ENCODE results near the gene PPIA. TPM values are rescaled to one million over a fixed set of nuclear protein-coding genes. Genes with fewer than 3 reads are reported as not detected.

PPIA gene
- 1,000 to 10,000 TPM in 1 of 2 donors, 100 to 1,000 TPM in 1; 957 to 1,544 TPM for total RNA-seq

GRCh38 chr7:44796504-44797328 is at the start of gene PPIA:
Gene PPIA (plus strand): TSS chr7:44796681. CDS start chr7:44796725, 44 bp downstream.
- TF ChIP-seq CTCF (IDR thresholded peaks at IDR 0.05), result no peak
- peak; percentile 95 for TF ChIP-seq POLR2AphosphoS5 (IDR thresholded peaks at IDR 0.05)
- peak; percentile 89 for TF ChIP-seq POLR2A (IDR thresholded peaks at IDR 0.05)
- Histone ChIP-seq H3K27ac (peak within 1 kb of the TSS; percentile 100), H3K27me3 (replicated peaks; ENCODE audit: insufficient read depth) (no peaks in the 10 kb centered on the region), H3K9me3 (no peaks in the 10 kb centered on the region), H3K4me3 (peak within 1 kb of the TSS; percentile 91 to 94), H3K4me1 (replicated peaks) (peaks cover 3% of the 10 kb centered on the region), H3K36me3 (no peaks in the 10 kb centered on the region)
- intact Hi-C loops (cut with DNase I), result loop anchor here (1.0 to 2.0 kb wide), 3 partner anchors 48 to 190 kb away; partner anchors contain the start of genes OGDH and ZMIZ2
- WGBS, result under 1% methylated on average over 57 of the region's 99 CpGs
- DNase-seq (ENCODE audit: low spot score), result peak; percentile 98

GRCh38 chr7:44748045-44748947 is 48.2 kb upstream of the PPIA start, which contains the start of gene ZMIZ2:
Gene ZMIZ2 (plus strand): TSS chr7:44748847. CDS start chr7:44756250, 7,403 bp downstream.
- Histone ChIP-seq H3K36me3 (no peaks in the 10 kb centered on the region), H3K27me3 (replicated peaks; ENCODE audit: insufficient read depth) (no peaks in the 10 kb centered on the region), H3K4me1 (replicated peaks) (peaks cover 3% of the 10 kb centered on the region), H3K27ac (peak within 1 kb of the TSS; percentile 94 to 96), H3K4me3 (peak within 1 kb of the TSS; percentile 80 to 91), H3K9me3 (no peaks in the 10 kb centered on the region)
- under 1% methylated on average over 69 of the region's 92 CpGs for WGBS
- intact Hi-C loops (cut with DNase I), result loop anchor here (1.0 to 10.0 kb wide), 3 partner anchors 49 to 143 kb away; partner anchors contain the start of genes H2AZ2 and OGDH
- TF ChIP-seq POLR2AphosphoS5 (IDR thresholded peaks at IDR 0.05) (no peak), CTCF (IDR thresholded peaks at IDR 0.05) (no peak), POLR2A (IDR thresholded peaks at IDR 0.05) (peak; percentile 51)
- DNase-seq (ENCODE audit: low spot score), result peak; percentile 94

- intact Hi-C loops (cut with DNase I), result loop anchor here (1.0 to 10.0 kb wide), 3 partner anchors 48 to 144 kb away; partner anchors contain the start of genes H2AZ2 and OGDH
- Histone ChIP-seq H3K27me3 (replicated peaks; ENCODE audit: insufficient read depth) (no peaks in the 10 kb centered on the region), H3K27ac (peak overlapping the region; percentile 48 to 50), H3K36me3 (no peaks in the 10 kb centered on the region), H3K4me1 (replicated peaks) (peaks cover 3% of the 10 kb centered on the region), H3K4me3 (peak overlapping the region; percentile 80 to 91), H3K9me3 (no peaks in the 10 kb centered on the region)
- DNase-seq (ENCODE audit: low spot score), result no peak
- 2% methylated on average over 34 of the region's 60 CpGs for WGBS
- TF ChIP-seq POLR2AphosphoS5 (IDR thresholded peaks at IDR 0.05), result no peak
- TF ChIP-seq CTCF (IDR thresholded peaks at IDR 0.05), result no peak
- no peak for TF ChIP-seq POLR2A (IDR thresholded peaks at IDR 0.05)
Observed at GRCh38 chr7:44748948-44749731, 47.3 kb upstream of the PPIA start.

GRCh38 chr7:44749992-44750391 is 46.5 kb upstream of the PPIA start:
- no peak overlapping the region for H3K27ac ChIP-seq
- H3K4me3 ChIP-seq, result peak overlapping the region in 1 of 2 donors; percentile 80
- TF ChIP-seq POLR2A (IDR thresholded peaks at IDR 0.05) (no peak), CTCF (IDR thresholded peaks at IDR 0.05) (no peak), POLR2AphosphoS5 (IDR thresholded peaks at IDR 0.05) (no peak)
- no peaks in the 10 kb centered on the region for H3K36me3 ChIP-seq
- no peaks in the 10 kb centered on the region for H3K9me3 ChIP-seq
- peaks cover 3% of the 10 kb centered on the region for H3K4me1 ChIP-seq (replicated peaks)
- intact Hi-C loops (cut with DNase I), result loop anchor here (5.0 to 10.0 kb wide), 2 partner anchors 97 to 145 kb away; partner anchors contain the start of genes H2AZ2 and OGDH
- WGBS, result 89% methylated on average over 2 of the region's 2 CpGs
- DNase-seq (ENCODE audit: low spot score), result no peak
- no peaks in the 10 kb centered on the region for H3K27me3 ChIP-seq (replicated peaks; ENCODE audit: insufficient read depth)

Measured in prostate gland (tissue), 2 donors.